Spinal cord (tissue), 10 donors: ENCODE measurements around the gene DDTL. TPM values are rescaled to one million over a fixed set of nuclear protein-coding genes. Genes with fewer than 3 reads are reported as not detected.
"Not testable (repeated sequence)": the region's sequence is repeated elsewhere in the genome, so short reads cannot be mapped to it uniquely, and the experiment has no call there.

Source experiments
- DNase-seq, 6 donors: peaks; one replicate each; pipeline versions ENCODE4 v3.0.0 to v3.0.0-alpha.2; 2013 to 2015; ENCODE audit warnings: low spot score in 6 of 6, low read depth in 4 of 6
- H3K27ac ChIP-seq: one replicate; pipeline ENCODE4 v1.5.1; 2013; ENCODE audit warnings: low read depth, low read length, control low read depth
- H3K27me3 ChIP-seq: one replicate; pipeline ENCODE4 v1.6.1; 2013; ENCODE audit warnings: low read length; ENCODE audit not compliant: control insufficient read depth, insufficient read depth
- H3K36me3 ChIP-seq: one replicate; pipeline ENCODE4 v1.6.1; 2013; ENCODE audit warnings: low read length; ENCODE audit not compliant: control insufficient read depth, insufficient read depth
- H3K4me1 ChIP-seq: one replicate; pipeline ENCODE4 v1.6.1; 2013; ENCODE audit warnings: low read length; ENCODE audit not compliant: control insufficient read depth, insufficient read depth
- H3K4me3 ChIP-seq: one replicate; pipeline ENCODE4 v1.5.1; 2013; ENCODE audit warnings: low read depth, low read length, control low read depth
- H3K9me3 ChIP-seq: one replicate; pipeline ENCODE4 v1.6.1; 2013; ENCODE audit warnings: low read length; ENCODE audit not compliant: control insufficient read depth, insufficient read depth
- WGBS: methylation state at CpG from one replicate; pipeline ENCODE4 v1.1.5; 2013; ENCODE audit warnings: missing lambda C conversion rate; ENCODE audit not compliant: insufficient coverage; 5-methylcytosine and 5-hydroxymethylcytosine counted together
- polyA plus RNA-seq, 2 donors: library from polyadenylated mRNA; unstranded; fragments of 120-200 nt; gene quantifications; one replicate each; pipeline ENCODE4 v1.2.1, GENCODE V29; 2013; ENCODE audit not compliant: insufficient read length in 2 of 2
- total RNA-seq, 2 donors: library from RNA; depleted of rRNA in 1 of 2; stranded (reverse); fragments of 120-200 nt in 1 of 2; fragments of >200 nt in 1 of 2; gene quantifications; one replicate each; pipeline versions ENCODE4 v1.2.3 to v1.2.4, GENCODE V29; 2013 to 2014
- donor health status: healthy.

Gene DDTL
- total and polyA plus RNA-seq, 4 donors = 0.20 to 7.5 (median 3.4) TPM

GRCh38 chr22:23947391-23947790, 19.3 kb upstream of the DDTL start:
- not testable (repeated sequence) for H3K36me3 ChIP-seq, DNase-seq, H3K4me3 ChIP-seq, H3K27ac ChIP-seq, H3K27me3 ChIP-seq, H3K4me1 ChIP-seq, H3K9me3 ChIP-seq
- WGBS = no CpG with 5 or more reads among the region's 3 CpGs

GRCh38 chr22:23949764-23950163, 16.9 kb upstream of the DDTL start:
- not testable (repeated sequence) for H3K9me3 ChIP-seq, DNase-seq, H3K36me3 ChIP-seq

GRCh38 chr22:23951383-23951782, 15.3 kb upstream of the DDTL start:
- not testable (repeated sequence) for H3K4me1 ChIP-seq, H3K9me3 ChIP-seq, H3K27me3 ChIP-seq, DNase-seq, H3K36me3 ChIP-seq, H3K4me3 ChIP-seq, H3K27ac ChIP-seq
- WGBS = 88% methylated on average over 2 of the region's 2 CpGs

More at GRCh38 chr22:23949764-23950163, 16.9 kb upstream of the DDTL start:
- WGBS = 95% methylated on average over 8 of the region's 18 CpGs
- H3K27me3 ChIP-seq, H3K4me1 ChIP-seq, H3K27ac ChIP-seq, H3K4me3 ChIP-seq: not testable (repeated sequence)

- not testable (repeated sequence) for DNase-seq, H3K9me3 ChIP-seq, H3K27me3 ChIP-seq, H3K4me3 ChIP-seq, H3K4me1 ChIP-seq, H3K27ac ChIP-seq, H3K36me3 ChIP-seq
- 67% methylated on average over 9 of the region's 11 CpGs for WGBS
These were observed 13.8 kb upstream of the DDTL start for GRCh38 chr22:23952794-23953405.

- not testable (repeated sequence) for DNase-seq, H3K4me1 ChIP-seq, H3K36me3 ChIP-seq, H3K27me3 ChIP-seq, H3K9me3 ChIP-seq, H3K27ac ChIP-seq, H3K4me3 ChIP-seq
- WGBS = 61% methylated on average over 2 of the region's 4 CpGs
These were observed 13.2 kb upstream of the DDTL start for GRCh38 chr22:23953485-23953884.

- not testable (repeated sequence) for H3K36me3 ChIP-seq, H3K27me3 ChIP-seq, DNase-seq, H3K4me1 ChIP-seq, H3K4me3 ChIP-seq, H3K9me3 ChIP-seq, H3K27ac ChIP-seq
- 73% methylated on average over 8 of the region's 8 CpGs for WGBS
These were observed 12.3 kb upstream of the DDTL start for GRCh38 chr22:23954193-23954990.

- H3K27me3 ChIP-seq, H3K27ac ChIP-seq, H3K4me3 ChIP-seq, H3K36me3 ChIP-seq, H3K9me3 ChIP-seq, DNase-seq, H3K4me1 ChIP-seq: not testable (repeated sequence)
- WGBS = 66% methylated on average over 3 of the region's 6 CpGs
These were observed 11.7 kb upstream of the DDTL start for GRCh38 chr22:23954991-23955305.

GRCh38 chr22:23955886-23956285, 10.8 kb upstream of the DDTL start:
- not testable (repeated sequence) for H3K27me3 ChIP-seq, H3K27ac ChIP-seq, H3K9me3 ChIP-seq, H3K36me3 ChIP-seq, H3K4me1 ChIP-seq, DNase-seq, H3K4me3 ChIP-seq
- 49% methylated on average over 3 of the region's 8 CpGs for WGBS

- H3K4me3 ChIP-seq, H3K4me1 ChIP-seq, H3K36me3 ChIP-seq, H3K9me3 ChIP-seq, H3K27me3 ChIP-seq, H3K27ac ChIP-seq: not testable (repeated sequence)
- 11% methylated on average over 7 of the region's 12 CpGs for WGBS
- peak; percentile 56 to 97 (median 68) for DNase-seq
These were observed 10.3 kb upstream of the DDTL start for GRCh38 chr22:23956301-23956900.
